K562 (cell line): ENCODE results near the gene PPP1R12B. TPM values are rescaled to one million over a fixed set of nuclear protein-coding genes. Genes with fewer than 3 reads are reported as not detected.

ENCODE experiments used
- ATAC-seq: fragments of 200-7000 bp; cut with Tn5 transposase; 3 replicates; pipeline ENCODE4 v1.9.1; 2020; ENCODE audit warnings: moderate library complexity
- BruUV-seq: library from RNA; stranded (reverse); fragments of 400-500 nt; replicated peaks from 2 replicates; lab custom pipeline; 2021; lab: Mats Ljungman, UMichigan
- CTCF ChIA-PET: fragments of 300-600 bp; formaldehyde crosslinking; extraction: SDS; loops from one replicate; lab custom pipeline; 2021; ENCODE audit warnings: low intra/inter-chr PET ratio; lab: Yijun Ruan, JAX
- POLR2A ChIA-PET: fragments of 300-600, 350-650 bp; sonication (Branson Sonifier 250); formaldehyde crosslinking; extraction: SDS; loops from one replicate; lab custom pipeline; 2021; ENCODE audit warnings: antibody characterized with exemption, inconsistent platforms; lab: Yijun Ruan, JAX
- DNase-seq, 4 experiments: peaks; one replicate each; pipeline versions ENCODE4 v3.0.0 to v3.0.0-alpha.2; 2011 to 2018; ENCODE audit warnings: low spot score in 3 of 4, mixed read lengths in 3 of 4; ENCODE audit errors: extremely low read depth in 1 of 4
- FAIRE-seq: peaks from 2 replicates; lab custom pipeline; 2011; peaks lifted over from hg19 to GRCh38; lab: Jason Lieb, UNC
- H2AFZ ChIP-seq: 2 replicates; pipeline ENCODE4 v1.6.0; 2011; ENCODE audit warnings: low read depth, low read length, control low read depth, inconsistent platforms
- H3K27ac ChIP-seq: fragments of 200-600 bp; 3 replicates; pipeline ENCODE4 v1.8.0; 2011; ENCODE audit warnings: low read depth, mild to moderate bottlenecking, control low read depth, inconsistent platforms, low read length, moderate library complexity, mixed read lengths; ENCODE audit errors: extremely low read depth
- H3K27me3 ChIP-seq, 2 experiments: fragments of 300-600 bp in 1 of 2; 2 replicates in 1 of 2; 3 replicates in 1 of 2; pipeline versions ENCODE4 v1.6.0 to v1.8.0; 2011; ENCODE audit warnings: inconsistent platforms in 2 of 2, low read length in 2 of 2, mild to moderate bottlenecking in 1 of 2, mixed read lengths in 1 of 2, moderate library complexity in 1 of 2; ENCODE audit not compliant: control insufficient read depth in 2 of 2, insufficient read depth in 2 of 2
- H3K36me3 ChIP-seq: fragments of 300-600 bp; 3 replicates; pipeline ENCODE4 v1.8.0; 2011; ENCODE audit warnings: mild to moderate bottlenecking, low read length, inconsistent platforms; ENCODE audit not compliant: control insufficient read depth, insufficient read depth
- H3K4me1 ChIP-seq, 2 experiments: fragments of 200-600 bp in 1 of 2; replicated peaks in 1 of 2; 2 replicates in 1 of 2; 3 replicates in 1 of 2; pipeline versions ENCODE4 v1.5.1 to v1.8.0; 2011; ENCODE audit warnings: inconsistent platforms in 2 of 2, low read length in 2 of 2, mild to moderate bottlenecking in 1 of 2, mixed read lengths in 1 of 2, moderate library complexity in 1 of 2; ENCODE audit not compliant: control insufficient read depth in 2 of 2, insufficient read depth in 2 of 2
- H3K4me2 ChIP-seq: 2 replicates; pipeline ENCODE4 v1.6.1; 2011; ENCODE audit warnings: low read length, control low read depth, inconsistent platforms, mixed read lengths; ENCODE audit not compliant: insufficient read depth
- H3K4me3 ChIP-seq: fragments of 200-600 bp; sonication (generic), shearing (Covaris generic); 2 replicates; pipeline ENCODE4 v1.5.1; 2016; ENCODE audit warnings: control low read depth, inconsistent platforms
- H3K79me2 ChIP-seq: fragments of 200-600 bp; 3 replicates; pipeline ENCODE4 v1.8.0; 2011; ENCODE audit warnings: low read length, inconsistent platforms; ENCODE audit not compliant: control insufficient read depth, insufficient read depth
- H3K9ac ChIP-seq, 2 experiments: 2 replicates each; pipeline versions ENCODE4 v1.6.0 to v1.6.1; 2011; ENCODE audit warnings: low read depth in 2 of 2, low read length in 2 of 2, control low read depth in 1 of 2, inconsistent platforms in 1 of 2, mild to moderate bottlenecking in 1 of 2, mixed read lengths in 1 of 2; ENCODE audit not compliant: insufficient read depth in 1 of 2
- H3K9me1 ChIP-seq: one replicate; pipeline ENCODE4 v1.6.0; 2011; ENCODE audit warnings: inconsistent platforms, mild to moderate bottlenecking, low read length, moderate library complexity; ENCODE audit not compliant: control insufficient read depth, insufficient read depth
- H3K9me3 ChIP-seq: replicated peaks from 2 replicates; pipeline ENCODE4 v1.5.1; 2011; ENCODE audit warnings: low read depth, low read length, inconsistent platforms; ENCODE audit not compliant: control insufficient read depth, insufficient read depth
- H4K20me1 ChIP-seq: replicated peaks from 2 replicates; pipeline ENCODE4 v1.6.1; 2011; ENCODE audit warnings: low read length, inconsistent platforms, mixed read lengths; ENCODE audit not compliant: control insufficient read depth, insufficient read depth
- HDAC6 ChIP-seq: IDR thresholded peaks from 2 replicates; pipeline ENCODE4 v1.6.1; 2012; ENCODE audit warnings: low read depth, mild to moderate bottlenecking, control low read depth, inconsistent platforms, low read length, moderate library complexity
- JUNB ChIP-seq: fragments of 450-650 bp; formaldehyde crosslinking; conservative IDR thresholded peaks from 2 replicates; pipeline ENCODE4 v1.4.0; 2020; ENCODE audit warnings: mild to moderate bottlenecking
- POLR2H ChIP-seq: IDR thresholded peaks from 2 replicates; pipeline ENCODE4 v1.6.1; 2016; ENCODE audit warnings: missing genetic modification characterization, low read depth, mild to moderate bottlenecking, control low read depth, missing compliant biosample characterization, moderate library complexity
- RBM34 ChIP-seq: fragments of 200-400 bp; formaldehyde crosslinking; IDR thresholded peaks from 2 replicates; pipeline ENCODE4 v1.6.1; 2018; ENCODE audit warnings: low read length, borderline replicate concordance; ENCODE audit not compliant: insufficient read depth
- SIX5 ChIP-seq, 2 experiments: IDR thresholded peaks; 2 replicates each; pipeline ENCODE4 v1.6.1; 2011; ENCODE audit warnings: low read length in 2 of 2, borderline replicate concordance in 1 of 2, low read depth in 1 of 2, mild to moderate bottlenecking in 1 of 2, moderate library complexity in 1 of 2; ENCODE audit not compliant: insufficient read depth in 1 of 2
- ZNF695 ChIP-seq: fragments of 450-650 bp; formaldehyde crosslinking; IDR thresholded peaks from 2 replicates; pipeline ENCODE4 v1.4.0; 2020; ENCODE audit warnings: mild to moderate bottlenecking, moderate library complexity
- WGBS: fragments of 100-300 bp; shearing (Covaris generic); methylation state at CpG from one replicate; pipeline ENCODE4 v1.1.6; 2016; ENCODE audit warnings: low coverage, mixed read lengths; ENCODE audit not compliant: insufficient coverage; ENCODE audit errors: missing lambda C conversion rate; 5-methylcytosine and 5-hydroxymethylcytosine counted together
- in situ Hi-C: fragments of 300-500 bp; cut with MboI; formaldehyde crosslinking; loops from 4 replicates; pipeline ENCODE4 v1.15.0; 2018; ENCODE audit warnings: inconsistent platforms, mixed read lengths
- intact Hi-C: fragments of 100-400 bp; cut with micrococcal nuclease; formaldehyde crosslinking; loops from 2 replicates; pipeline ENCODE4 v1.14.2; 2022
- polyA plus RNA-seq, 8 experiments: library from polyadenylated mRNA; depleted of rRNA in 4 of 8; stranded (reverse) in 5 of 8; unstranded in 3 of 8; fragments of >200 nt; fragmentation: Nextera tagmentation in 2 of 8; fragmentation: Illumina TruSeq in 1 of 8; extraction: Ambion mirVana in 2 of 8; extraction: Trizol in 1 of 8; gene quantifications; 2 replicates each; pipeline versions ENCODE4 v1.2.1 to v1.2.3, GENCODE V29; 2011 to 2014; ENCODE audit warnings: inconsistent platforms in 1 of 8, missing spikeins in 1 of 8
- total RNA-seq, 7 experiments: library from RNA; depleted of rRNA in 6 of 7; stranded (reverse); fragments of >200 nt in 6 of 7; fragmentation: Illumina TruSeq in 2 of 7; extraction: Trizol in 2 of 7; gene quantifications; 2 replicates each; pipeline versions ENCODE4 v1.2.1 to v1.2.3, GENCODE V29; 2011 to 2021; ENCODE audit warnings: low replicate concordance in 1 of 7
- TF ChIP-seq, protein P1 (sequence below): fragments of 450-650 bp; formaldehyde crosslinking; IDR thresholded peaks from 2 replicates; pipeline ENCODE4 v1.4.0; 2020; ENCODE audit warnings: mild to moderate bottlenecking, mixed read lengths
- TF ChIP-seq, protein P2 (sequence below): fragments of 250-450 bp; sonication (Bioruptor Pico); IDR thresholded peaks from 2 replicates; pipeline ENCODE4 v1.5.1; 2021; ENCODE audit warnings: mild to moderate bottlenecking
- TF ChIP-seq, protein P3 (sequence below): fragments of 450-650 bp; formaldehyde crosslinking; IDR thresholded peaks from 2 replicates; pipeline ENCODE4 v1.4.0; 2022; ENCODE audit warnings: mild to moderate bottlenecking, moderate library complexity

PPP1R12B gene
- total and polyA plus RNA-seq, 9 of the 15 experiments (the other 6 are each of a cell fraction or from before 2014, with no cell fraction given) = 0.73 to 16.9 (median 13.6) TPM

DNA sequence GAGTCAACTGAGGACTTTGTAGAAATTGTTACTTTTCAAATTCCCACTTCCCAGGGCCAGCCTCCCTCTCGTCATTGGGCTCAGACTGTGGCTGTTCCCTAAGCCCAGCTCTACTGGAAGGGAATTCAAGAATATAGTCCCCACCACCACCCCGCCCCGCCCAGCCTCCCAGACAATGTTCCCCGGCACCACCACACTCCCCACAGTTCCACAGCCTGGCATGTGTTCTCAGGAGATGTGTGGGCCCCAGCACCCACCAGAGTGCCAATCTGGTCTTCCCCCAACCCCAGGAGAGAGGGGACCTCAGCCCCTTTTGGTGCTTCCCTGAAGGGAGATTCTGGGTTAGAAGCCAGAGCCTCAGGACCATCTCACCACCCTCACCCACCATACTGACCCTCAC, 241.6 kb downstream of the PPP1R12B start (continued):
- TF ChIP-seq RBM34 (no peak), SIX5 (IDR thresholded peaks at IDR 0.05; ENCODE audit: borderline replicate concordance in 1 of 2, insufficient read depth in 1 of 2, low read depth in 1 of 2, low read length in 2 of 2) (no peak)
- TF ChIP-seq, protein P1, sequence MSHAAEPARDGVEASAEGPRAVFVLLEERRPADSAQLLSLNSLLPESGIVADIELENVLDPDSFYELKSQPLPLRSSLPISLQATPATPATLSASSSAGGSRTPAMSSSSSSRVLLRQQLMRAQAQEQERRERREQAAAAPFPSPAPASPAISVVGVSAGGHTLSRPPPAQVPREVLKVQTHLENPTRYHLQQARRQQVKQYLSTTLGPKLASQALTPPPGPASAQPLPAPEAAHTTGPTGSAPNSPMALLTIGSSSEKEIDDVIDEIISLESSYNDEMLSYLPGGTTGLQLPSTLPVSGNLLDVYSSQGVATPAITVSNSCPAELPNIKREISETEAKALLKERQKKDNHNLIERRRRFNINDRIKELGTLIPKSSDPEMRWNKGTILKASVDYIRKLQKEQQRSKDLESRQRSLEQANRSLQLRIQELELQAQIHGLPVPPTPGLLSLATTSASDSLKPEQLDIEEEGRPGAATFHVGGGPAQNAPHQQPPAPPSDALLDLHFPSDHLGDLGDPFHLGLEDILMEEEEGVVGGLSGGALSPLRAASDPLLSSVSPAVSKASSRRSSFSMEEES (CRISPR knock-in tag) = no peak
- TF ChIP-seq, all 486 proteins: peak for 0

DNA sequence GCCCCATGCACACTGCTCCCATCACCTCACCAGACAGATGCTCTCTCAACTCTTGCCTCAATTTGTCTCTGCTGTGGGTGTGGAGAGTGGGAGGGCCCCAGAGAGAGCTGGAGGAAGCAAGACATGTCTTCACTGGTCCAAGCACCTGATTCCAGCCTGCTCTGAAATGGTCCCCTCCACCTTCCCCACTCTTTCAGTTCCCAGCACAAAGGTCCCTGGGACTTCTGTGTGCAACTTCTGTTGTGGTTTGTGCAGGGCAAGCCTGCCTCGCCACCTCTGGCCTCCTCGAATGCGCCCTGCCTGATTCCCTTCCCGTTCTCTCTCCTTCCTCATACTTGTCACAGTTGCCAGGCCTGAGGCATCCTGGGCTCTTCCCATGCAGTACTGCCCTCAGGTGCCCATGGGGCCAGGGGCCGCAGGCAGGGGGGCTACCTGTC, 242.5 kb downstream of the PPP1R12B start:
- no peak overlapping the region for H3K4me2 ChIP-seq
- H3K9ac ChIP-seq = no peak overlapping the region
- WGBS = 56% methylated on average over 5 of the region's 5 CpGs
- no peak overlapping the region for H3K27ac ChIP-seq
- no peak overlapping the region for H2AFZ ChIP-seq
- CTCF ChIA-PET = no interaction called here
- POLR2A ChIA-PET = no interaction called here
- H3K9me3 ChIP-seq = no peaks in the 10 kb centered on the region
- no peak for TF ChIP-seq HDAC6
- TF ChIP-seq POLR2H (tag) = no peak
- TF ChIP-seq ZNF695 (CRISPR knock-in tag) = no peak
- TF ChIP-seq, protein P2, sequence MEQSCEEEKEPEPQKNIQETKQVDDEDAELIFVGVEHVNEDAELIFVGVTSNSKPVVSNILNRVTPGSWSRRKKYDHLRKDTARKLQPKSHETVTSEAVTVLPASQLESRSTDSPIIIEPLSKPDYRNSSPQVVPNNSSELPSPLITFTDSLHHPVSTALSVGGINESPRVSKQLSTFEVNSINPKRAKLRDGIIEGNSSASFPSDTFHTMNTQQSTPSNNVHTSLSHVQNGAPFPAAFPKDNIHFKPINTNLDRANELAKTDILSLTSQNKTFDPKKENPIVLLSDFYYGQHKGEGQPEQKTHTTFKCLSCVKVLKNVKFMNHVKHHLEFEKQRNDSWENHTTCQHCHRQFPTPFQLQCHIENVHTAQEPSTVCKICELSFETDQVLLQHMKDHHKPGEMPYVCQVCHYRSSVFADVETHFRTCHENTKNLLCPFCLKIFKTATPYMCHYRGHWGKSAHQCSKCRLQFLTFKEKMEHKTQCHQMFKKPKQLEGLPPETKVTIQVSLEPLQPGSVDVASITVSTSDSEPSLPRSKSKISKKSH (CRISPR knock-in tag) = no peak
- TF ChIP-seq JUNB (CRISPR knock-in tag) = no peak
- TF ChIP-seq, protein P3, sequence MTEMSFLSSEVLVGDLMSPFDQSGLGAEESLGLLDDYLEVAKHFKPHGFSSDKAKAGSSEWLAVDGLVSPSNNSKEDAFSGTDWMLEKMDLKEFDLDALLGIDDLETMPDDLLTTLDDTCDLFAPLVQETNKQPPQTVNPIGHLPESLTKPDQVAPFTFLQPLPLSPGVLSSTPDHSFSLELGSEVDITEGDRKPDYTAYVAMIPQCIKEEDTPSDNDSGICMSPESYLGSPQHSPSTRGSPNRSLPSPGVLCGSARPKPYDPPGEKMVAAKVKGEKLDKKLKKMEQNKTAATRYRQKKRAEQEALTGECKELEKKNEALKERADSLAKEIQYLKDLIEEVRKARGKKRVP = no peak
- FAIRE-seq = no peak
- H4K20me1 ChIP-seq = no peaks in the 10 kb centered on the region; the same call in 1 of the 2 replicates
- peaks cover 2 to 7% of the 10 kb centered on the region in 2 experiments; a peak in 2 of 5 replicates for H3K4me1 ChIP-seq
- ATAC-seq = peak; percentile 14; the same call in 2 of the 3 replicates
- no peaks in the 10 kb centered on the region for H3K36me3 ChIP-seq
- H3K4me3 ChIP-seq = no peak overlapping the region
- DNase-seq = no peak
- no peaks in the 10 kb centered on the region for H3K9me1 ChIP-seq
- H3K27me3 ChIP-seq = peaks cover 2 to 7% of the 10 kb centered on the region in 2 experiments; a peak in 2 of 5 replicates
- no peaks in the 10 kb centered on the region for H3K79me2 ChIP-seq
- intact Hi-C loops (no loop called here), in situ Hi-C loops (no loop called here)
- no TSS peak for BruUV-seq
